Activated T-cell treated with anti-CD3 and anti-CD28 coated beads, Interleukin-2, amount 50 U/mL, for 4 hours (primary cell): ENCODE data around the gene RBX1. TPM values are rescaled to one million over a fixed set of nuclear protein-coding genes. Genes with fewer than 3 reads are reported as not detected.
A peak's percentile ranks its signal among the peaks of the same experiment; 100 is the strongest.

Experiments
- ATAC-seq, 2 donors: fragments of 200-7000 bp; cut with Tn5 transposase; one replicate each; pipeline ENCODE4 v1.10.0; 2021
- DNase-seq: peaks from one replicate; pipeline ENCODE4 v3.0.0-alpha.2; 2020
- H3K27me3 Mint-ChIP-seq: one replicate; pipeline ENCODE4 v1.8.0; 2021; ENCODE audit warnings: low read depth, mixed read lengths
- H3K36me3 Mint-ChIP-seq: one replicate; pipeline ENCODE4 v1.8.0; 2022; ENCODE audit warnings: mixed read lengths; ENCODE audit not compliant: insufficient read depth
- H3K4me1 Mint-ChIP-seq: one replicate; pipeline ENCODE4 v1.8.0; 2021; ENCODE audit warnings: low read depth, mixed read lengths
- H3K4me3 Mint-ChIP-seq: one replicate; pipeline ENCODE4 v1.8.0; 2021; ENCODE audit warnings: mild to moderate bottlenecking, moderate library complexity, mixed read lengths
- H3K9me3 Mint-ChIP-seq: one replicate; pipeline ENCODE4 v1.8.0; 2021; ENCODE audit warnings: mixed read lengths
- total RNA-seq, 3 donors: library from RNA; stranded (reverse); gene quantifications; one replicate each; pipeline ENCODE4 v1.2.1, GENCODE V29; 2021

RBX1 gene
- total RNA-seq, 3 donors from 2014 or later: 82.6 to 86.0 (median 85.7) TPM

GRCh38 chr22:41022470-41023298 is 71.5 kb downstream of the RBX1 start:
- DNase-seq (peak; percentile 72), ATAC-seq (peak; percentile 84 to 88)
- Mint-ChIP-seq H3K27me3 (peaks cover 2% of the 10 kb centered on the region), H3K9me3 (no peaks in the 10 kb centered on the region), H3K4me1 (peaks cover 12% of the 10 kb centered on the region), H3K4me3 (peak overlapping the region; percentile 77), H3K36me3 (no peaks in the 10 kb centered on the region)

Other genes starting within 250 kb of the RBX1 start
- 10 to 100 TPM; 30.1 to 38.4 (median 31.6) TPM for gene SLC25A17, start 132.0 kb upstream of the RBX1 start, total RNA-seq
- gene ST13, start 94.7 kb upstream of the RBX1 start, total RNA-seq: 100 to 1,000 TPM; 243 to 270 (median 253) TPM
- 10 to 100 TPM; 16.7 to 24.7 (median 22.3) TPM for gene XPNPEP3, start 94.2 kb upstream of the RBX1 start, total RNA-seq
- gene DNAJB7, start 89.3 kb upstream of the RBX1 start, total RNA-seq: not detected
- gene EP300, start 141.2 kb downstream of the RBX1 start, total RNA-seq: 10 to 100 TPM; 43.7 to 52.0 (median 51.4) TPM